Measurements from ENCODE around the gene RPUSD2.
"Not testable (repeated sequence)": the region's sequence is repeated elsewhere in the genome, so short reads cannot be mapped to it uniquely, and the experiment has no call there.

Gene RPUSD2

GRCh38 chr15:40564591-40565332 lies 4.3 kb upstream of the RPUSD2 start, which contains the start of gene CCDC32:
Gene CCDC32 (minus strand): TSS chr15:40565042. CDS start chr15:40563015, 2,027 bp downstream.
- in situ Hi-C loops (cut with HindIII; ENCODE audit: low sequenced_read_pairs): loop anchor here (5.0 kb wide), 1 partner anchor 37 kb away; no protein-coding TSS in a partner anchor

DNA sequence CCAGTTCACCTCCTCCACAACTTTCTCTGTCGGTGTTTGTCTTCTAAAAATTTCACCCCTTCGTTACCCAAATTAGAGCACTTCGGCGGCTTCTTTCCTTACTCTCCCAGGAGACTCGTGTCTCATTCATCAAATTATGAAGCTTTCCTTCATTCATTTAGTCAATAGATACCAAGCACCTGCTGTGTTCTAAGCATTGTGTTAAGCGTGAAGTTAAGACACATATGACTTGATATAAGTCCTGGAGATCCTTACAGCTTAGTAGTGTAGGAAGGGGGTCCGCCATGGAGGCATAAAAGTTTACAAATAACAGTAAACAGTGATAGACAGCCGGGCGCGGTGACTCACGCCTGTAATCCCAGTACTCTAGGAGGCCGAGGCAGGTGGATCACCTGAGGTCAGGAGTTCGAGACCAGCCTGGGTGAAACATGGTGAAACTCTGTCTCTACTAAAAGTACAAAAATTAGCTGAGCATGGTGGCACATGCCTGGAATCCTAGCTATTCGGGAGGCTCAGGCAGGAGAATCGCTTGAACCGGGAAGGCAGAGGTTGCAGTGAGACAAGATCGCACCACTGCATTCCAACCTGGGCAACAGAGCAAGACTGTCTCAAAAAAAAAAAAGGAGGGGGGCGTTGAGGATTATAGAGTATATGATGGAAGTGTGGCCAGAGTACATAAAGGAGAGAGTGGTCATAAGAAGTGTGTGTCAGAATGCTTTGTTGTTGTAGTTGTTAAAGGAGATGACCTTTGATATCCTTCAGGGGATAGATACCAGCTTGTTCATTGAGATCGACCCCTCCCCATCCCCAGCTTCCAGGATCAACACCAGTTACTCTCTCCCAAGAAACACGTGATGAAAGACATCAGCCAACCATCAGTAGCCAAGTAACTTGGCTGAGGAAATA lies 3.5 kb upstream of the RPUSD2 start:
- in situ Hi-C loops (cut with HindIII; ENCODE audit: low sequenced_read_pairs): loop anchor here (5.0 kb wide), 1 partner anchor 38 kb away; no protein-coding TSS in a partner anchor

GRCh38 chr15:40567111-40567510 lies 2.0 kb upstream of the RPUSD2 start:
- in situ Hi-C loops (cut with HindIII; ENCODE audit: low sequenced_read_pairs): loop anchor here (5.0 kb wide), 1 partner anchor 40 kb away; no protein-coding TSS in a partner anchor

DNA sequence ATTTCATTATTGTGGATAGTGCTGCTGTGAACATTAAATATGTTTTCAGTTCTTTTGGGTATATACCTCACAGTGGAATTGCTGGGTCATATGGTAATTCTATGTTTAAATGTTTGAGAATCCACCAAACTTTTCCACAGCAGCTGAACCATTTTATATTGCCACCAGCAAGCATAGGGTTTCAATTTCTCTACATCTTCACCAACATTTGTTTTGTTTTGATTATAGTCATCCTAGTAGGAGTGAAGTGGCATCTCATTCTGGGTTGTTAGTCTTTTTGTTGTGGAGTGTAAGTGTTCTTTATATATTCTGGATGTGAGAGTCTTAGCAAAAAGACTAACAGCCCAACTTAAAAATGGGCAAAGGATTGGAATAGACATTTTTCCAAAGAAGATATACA lies 6.0 kb downstream of the RPUSD2 start:
- in situ Hi-C loops (cut with HindIII; ENCODE audit: low sequenced_read_pairs): no loop called here

DNA sequence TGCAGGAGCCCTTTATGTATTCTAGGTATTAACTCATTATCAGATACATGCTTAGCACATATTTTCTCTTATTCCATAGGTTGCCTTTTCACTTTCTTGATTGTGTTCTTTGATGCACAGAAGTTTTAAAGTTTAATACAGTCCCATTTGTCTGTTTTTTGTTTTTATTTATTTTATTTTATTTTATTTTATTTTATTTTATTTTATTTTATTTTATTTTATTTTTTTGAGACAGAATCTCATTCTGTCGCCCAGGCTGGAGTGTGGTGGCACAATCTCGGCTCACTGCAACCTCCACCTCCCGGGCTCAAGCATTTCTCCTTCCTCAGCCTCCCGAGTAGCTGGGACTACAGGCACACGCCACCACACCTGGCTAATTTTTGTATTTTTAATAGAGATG lies 7.8 kb downstream of the RPUSD2 start:
- in situ Hi-C loops (cut with HindIII; ENCODE audit: low sequenced_read_pairs): not testable (repeated sequence)

DNA sequence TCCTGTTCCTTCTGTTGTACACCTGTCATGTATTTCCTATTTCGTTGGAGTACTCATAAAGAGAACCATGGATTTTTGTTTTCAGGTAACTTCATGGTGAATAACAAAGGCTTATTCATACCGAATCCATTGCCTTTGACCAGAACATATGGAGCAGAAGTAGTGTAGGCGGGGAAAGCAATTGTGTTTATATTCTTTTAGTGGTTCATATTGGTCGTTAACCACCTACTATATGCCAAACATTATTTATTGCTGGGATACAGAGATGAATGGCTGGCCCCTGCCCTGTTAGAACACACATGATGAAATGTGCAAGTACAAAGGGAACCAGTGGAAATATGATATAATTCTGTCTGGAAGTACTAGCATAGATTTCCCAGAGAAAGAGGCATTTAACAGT lies 9.8 kb downstream of the RPUSD2 start:
- in situ Hi-C loops (cut with HindIII; ENCODE audit: low sequenced_read_pairs): no loop called here

GRCh38 chr15:40581796-40582195 lies 12.7 kb downstream of the RPUSD2 start:
- in situ Hi-C loops (cut with HindIII; ENCODE audit: low sequenced_read_pairs): not testable (repeated sequence)

GRCh38 chr15:40582726-40583246 lies 13.7 kb downstream of the RPUSD2 start:
- in situ Hi-C loops (cut with HindIII; ENCODE audit: low sequenced_read_pairs): no loop called here

DNA sequence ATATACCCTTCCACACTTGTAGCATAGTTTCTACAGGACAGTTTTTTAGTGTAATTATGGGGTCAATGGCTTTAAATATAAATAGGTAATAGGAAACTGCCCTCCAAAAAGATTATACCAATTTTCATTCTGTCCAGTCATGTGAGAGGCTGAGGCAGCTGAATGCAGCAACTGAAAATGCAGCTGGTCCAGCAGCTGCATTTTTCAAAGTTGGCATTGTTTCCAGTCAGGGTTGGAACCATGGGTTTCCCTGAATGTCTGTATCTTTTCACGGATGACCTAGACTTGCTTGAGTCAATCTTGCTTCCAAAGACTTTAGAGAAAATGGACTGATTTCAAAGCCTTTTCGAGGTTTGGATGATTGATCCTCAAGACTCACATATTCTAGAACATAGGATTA lies 15.1 kb downstream of the RPUSD2 start:
- in situ Hi-C loops (cut with HindIII; ENCODE audit: low sequenced_read_pairs): no loop called here

DNA sequence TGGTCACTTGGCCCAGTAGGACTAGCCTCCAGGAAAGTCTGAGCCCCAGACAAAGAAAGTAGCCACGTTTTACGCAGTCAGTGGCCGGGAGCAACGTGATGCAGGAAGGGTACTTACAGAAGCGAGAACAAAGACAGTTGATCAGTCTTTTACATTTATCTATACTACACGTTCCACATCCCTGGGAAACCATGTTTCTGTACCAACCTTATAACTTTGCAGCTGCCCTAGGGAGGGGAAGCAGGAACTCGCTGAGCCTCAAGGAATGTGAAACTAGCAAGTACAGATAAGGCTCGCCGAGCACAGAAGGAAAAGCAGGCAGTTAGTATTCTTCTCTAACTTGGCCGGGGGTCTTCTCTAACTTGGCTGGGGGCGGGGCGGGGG lies 21.6 kb downstream of the RPUSD2 start:
- in situ Hi-C loops (cut with HindIII; ENCODE audit: low sequenced_read_pairs): no loop called here

GRCh38 chr15:40591389-40591788 lies 22.3 kb downstream of the RPUSD2 start:
- in situ Hi-C loops (cut with HindIII; ENCODE audit: low sequenced_read_pairs): no loop called here

DNA sequence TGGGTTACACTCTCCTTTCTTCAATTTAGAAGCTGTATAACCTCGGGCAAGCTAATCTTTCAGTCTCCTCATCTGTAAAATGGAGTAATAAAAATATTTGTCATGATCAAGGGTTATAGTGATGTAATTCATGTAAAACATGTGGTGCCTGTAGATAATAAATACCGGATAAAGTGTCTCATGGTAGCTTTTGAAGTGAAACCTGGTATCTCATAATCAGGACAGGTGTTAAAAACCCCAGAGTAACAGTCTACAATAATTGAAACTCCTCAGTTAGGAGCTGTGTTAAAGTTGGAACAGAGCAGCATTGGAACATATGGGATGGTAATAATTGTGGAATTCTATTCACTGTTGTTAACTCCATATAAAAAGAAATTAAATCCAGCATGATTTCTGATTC lies 24.1 kb downstream of the RPUSD2 start:
- in situ Hi-C loops (cut with HindIII; ENCODE audit: low sequenced_read_pairs): no loop called here

GRCh38 chr15:40593588-40594428 lies 24.7 kb downstream of the RPUSD2 start, which contains the start of gene KNL1:
Gene KNL1 (plus strand): TSS chr15:40594249. CDS start chr15:40602932, 8,683 bp downstream.
- in situ Hi-C loops (cut with HindIII; ENCODE audit: low sequenced_read_pairs): no loop called here

DNA sequence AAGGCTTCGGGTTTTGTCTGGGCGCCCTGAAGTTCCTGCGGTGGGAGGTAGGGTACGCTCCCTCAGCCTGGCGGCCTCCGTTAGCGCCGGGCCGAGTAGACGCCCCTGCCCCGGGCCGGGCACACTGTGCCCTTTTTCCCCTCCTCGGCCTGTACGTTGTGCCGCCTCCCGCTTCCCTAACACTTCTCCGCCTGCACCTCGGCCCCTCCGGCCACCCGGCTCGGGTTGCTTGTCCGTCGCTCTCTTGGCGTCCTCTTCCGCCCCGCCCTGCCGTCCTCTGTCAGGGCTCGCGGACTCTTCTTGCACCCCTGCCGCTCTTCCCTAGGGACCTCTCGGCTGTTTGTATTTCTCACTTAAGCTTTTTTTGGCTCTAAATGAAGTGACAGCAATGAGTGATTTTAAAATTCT lies 25.3 kb downstream of the RPUSD2 start:
- in situ Hi-C loops (cut with HindIII; ENCODE audit: low sequenced_read_pairs): no loop called here

DNA sequence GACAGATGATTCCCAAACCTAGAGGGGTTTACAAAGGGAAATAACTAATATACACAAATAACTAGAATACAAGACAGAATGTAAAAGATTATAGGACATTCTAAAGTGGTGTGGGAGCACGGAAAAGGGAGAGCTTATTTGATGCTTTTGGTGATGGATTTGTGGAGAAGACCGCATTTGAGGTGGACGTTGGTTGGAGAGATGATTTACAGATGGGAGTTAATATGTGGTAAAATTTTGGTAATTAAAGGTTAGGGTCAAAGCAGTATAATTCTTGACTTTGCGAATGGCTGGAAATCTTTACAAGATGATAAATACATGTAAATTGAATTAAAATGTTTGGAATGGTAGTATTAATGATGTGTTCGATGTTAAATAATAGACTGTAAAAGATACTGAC lies 26.1 kb downstream of the RPUSD2 start:
- in situ Hi-C loops (cut with HindIII; ENCODE audit: low sequenced_read_pairs): no loop called here

- in situ Hi-C loops (cut with HindIII; ENCODE audit: low sequenced_read_pairs): no loop called here
Measured at GRCh38 chr15:40595773-40596172, 26.7 kb downstream of the RPUSD2 start.

DNA sequence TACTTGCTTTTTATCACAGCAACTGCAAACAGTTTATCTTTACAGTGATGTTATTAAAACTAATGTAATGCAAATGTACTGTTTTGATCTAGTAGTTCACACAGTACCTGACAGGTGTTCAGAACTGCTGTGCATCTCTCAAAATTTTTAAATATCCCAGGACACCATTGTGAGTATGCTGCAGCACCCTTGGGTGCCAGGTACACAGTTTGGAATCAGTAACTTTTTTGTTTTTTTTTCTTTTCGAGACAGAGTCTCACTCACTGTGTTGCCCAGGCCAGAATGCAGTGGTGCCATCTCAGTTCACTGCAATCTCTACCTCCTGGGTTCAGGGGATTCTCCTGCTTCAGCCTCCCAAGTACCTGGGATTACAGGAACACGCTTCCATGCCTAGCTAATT lies 27.9 kb downstream of the RPUSD2 start:
- in situ Hi-C loops (cut with HindIII; ENCODE audit: low sequenced_read_pairs): no loop called here

DNA sequence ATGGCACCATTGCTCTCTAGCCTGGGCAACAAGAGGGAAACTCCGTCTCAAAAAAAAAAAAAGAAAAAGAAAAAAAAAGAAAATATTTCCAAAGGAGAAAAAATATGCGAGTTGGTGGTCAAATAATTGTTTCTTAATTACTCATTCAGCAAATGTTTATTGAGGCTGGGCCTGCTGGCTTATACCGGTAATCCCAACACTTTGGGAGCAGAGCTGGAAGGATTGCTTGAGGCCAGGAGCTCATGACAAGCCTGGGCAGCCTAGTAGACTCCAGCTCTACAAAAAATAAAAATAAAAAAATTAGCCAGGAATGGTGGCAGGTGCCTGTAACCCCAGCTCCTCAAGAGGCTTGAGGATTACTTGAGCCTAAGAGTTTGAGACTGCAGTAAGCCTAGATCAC lies 29.0 kb downstream of the RPUSD2 start:
- in situ Hi-C loops (cut with HindIII; ENCODE audit: low sequenced_read_pairs): no loop called here

DNA sequence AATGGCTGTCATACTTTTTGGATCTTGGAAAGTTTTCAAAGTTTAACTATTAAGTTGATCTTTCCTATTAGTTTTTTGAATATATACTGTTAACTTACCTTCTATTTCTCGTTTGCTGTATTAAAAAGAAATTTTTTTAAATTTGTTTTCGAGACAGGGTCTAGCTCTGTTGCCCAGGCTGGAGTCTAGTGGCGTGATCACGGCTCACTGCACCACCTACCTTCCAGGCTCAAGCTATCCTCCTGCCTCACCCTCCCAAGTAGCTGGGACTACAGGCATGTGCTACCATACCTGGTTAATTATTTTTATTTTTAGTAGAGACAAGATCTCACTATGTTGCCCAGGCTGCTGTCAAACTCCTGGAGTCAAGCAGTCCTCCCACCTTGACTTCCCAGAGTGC lies 29.6 kb downstream of the RPUSD2 start:
- in situ Hi-C loops (cut with HindIII; ENCODE audit: low sequenced_read_pairs): no loop called here

DNA sequence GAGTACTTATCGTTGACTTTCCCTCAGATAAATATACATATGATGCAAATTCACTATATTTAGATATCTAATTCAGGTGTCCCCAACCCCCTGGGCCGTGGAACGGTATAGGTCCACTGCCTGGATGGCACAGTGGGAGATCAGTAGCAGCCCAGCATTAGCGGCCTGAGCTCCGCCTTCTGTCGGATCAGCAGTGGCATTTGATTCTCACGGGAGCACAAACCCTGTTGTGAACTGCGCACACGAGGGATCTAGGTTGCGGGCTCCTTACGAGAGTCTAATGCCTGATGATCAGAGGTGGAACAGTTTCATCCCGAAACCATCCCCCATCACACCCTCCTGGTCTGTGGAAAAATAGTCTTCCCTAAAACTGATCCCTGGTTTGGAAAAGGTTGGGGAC lies 31.9 kb downstream of the RPUSD2 start:
- in situ Hi-C loops (cut with HindIII; ENCODE audit: low sequenced_read_pairs): no loop called here

- in situ Hi-C loops (cut with HindIII; ENCODE audit: low sequenced_read_pairs): no loop called here
Measured at GRCh38 chr15:40603935-40604334, 34.8 kb downstream of the RPUSD2 start.

Measured in endothelial cell of hepatic sinusoid (primary cell).